SH-SY5Y (cell line): ENCODE results near the gene S100A9.

Source experiments
- GATA2 ChIP-seq: IDR thresholded peaks from 2 replicates; pipeline ENCODE4 v1.6.1; 2011; ENCODE audit warnings: mild to moderate bottlenecking, low read depth, low read length
- GATA3 ChIP-seq: IDR thresholded peaks from 2 replicates; pipeline ENCODE4 v1.6.1; 2011; ENCODE audit warnings: low read depth, mild to moderate bottlenecking, low read length, moderate library complexity

- TF ChIP-seq GATA3 (no peak), GATA2 (no peak)
Observed at GRCh38 chr1:153394391-153394790, 36.7 kb downstream of the S100A9 start.
